GM19324 (cell line): Measurements from ENCODE around the gene RNF157.
"Not testable (repeated sequence)": the region's sequence is repeated elsewhere in the genome, so short reads cannot be mapped to it uniquely, and the experiment has no call there.

Experiments
- ATAC-seq: cut with Tn5 transposase; IDR thresholded peaks from one replicate; pipeline ENCODE4 v1.9.1; 2021; ENCODE audit warnings: mild to moderate bottlenecking, moderate library complexity; ENCODE audit not compliant: unreplicated experiment, low FRiP score

Gene RNF157

DNA sequence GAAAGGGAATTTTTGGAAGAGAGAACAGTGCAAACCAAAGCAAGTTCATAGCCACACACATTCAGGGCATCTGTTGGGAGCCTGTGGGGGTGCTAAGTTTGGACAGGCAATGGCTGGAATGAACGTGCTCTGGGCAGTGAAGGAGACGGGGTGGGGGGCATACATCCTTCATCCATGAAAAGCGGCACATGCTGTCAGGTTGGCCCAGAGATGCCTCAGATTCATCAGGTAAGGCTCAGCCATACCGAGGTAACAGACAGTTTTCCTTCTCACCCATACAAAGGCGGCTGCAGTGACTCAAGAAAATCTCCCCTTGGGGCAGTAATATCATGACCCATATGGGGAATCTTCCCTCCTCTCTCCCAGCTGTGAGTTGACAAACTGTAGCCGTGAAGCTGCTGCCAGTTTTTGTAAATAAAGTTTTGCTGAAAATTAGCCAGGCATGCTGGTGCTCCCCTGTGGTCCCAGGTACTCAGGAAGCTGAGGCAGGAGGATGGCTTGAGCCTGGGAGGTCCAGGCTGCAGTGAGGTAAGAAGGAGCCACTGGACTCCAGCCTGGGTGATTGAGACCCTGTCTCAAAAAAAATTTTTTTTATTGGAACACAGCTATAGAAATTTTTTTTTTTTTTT is 15.6 kb upstream of the RNF157 start:
- no peak for ATAC-seq

DNA sequence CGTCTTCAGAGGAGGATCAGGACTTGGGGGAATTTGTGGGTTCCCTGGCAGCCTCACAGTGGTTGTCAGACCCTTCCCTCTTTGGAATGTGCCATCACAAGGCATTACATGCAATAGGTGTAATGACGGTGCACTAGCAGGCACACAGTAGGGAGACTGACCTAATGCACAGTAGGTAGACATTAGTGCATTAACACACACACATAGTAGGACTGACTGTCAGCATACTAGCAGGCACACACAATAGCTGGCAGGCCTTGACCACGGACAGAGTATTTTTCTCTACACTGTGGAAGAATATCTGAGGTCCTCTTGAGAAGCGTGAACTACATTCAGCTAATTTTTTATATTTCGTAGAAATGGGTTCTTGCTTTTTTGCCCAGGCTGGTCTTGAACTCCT is 14.0 kb upstream of the RNF157 start:
- ATAC-seq, result no peak

DNA sequence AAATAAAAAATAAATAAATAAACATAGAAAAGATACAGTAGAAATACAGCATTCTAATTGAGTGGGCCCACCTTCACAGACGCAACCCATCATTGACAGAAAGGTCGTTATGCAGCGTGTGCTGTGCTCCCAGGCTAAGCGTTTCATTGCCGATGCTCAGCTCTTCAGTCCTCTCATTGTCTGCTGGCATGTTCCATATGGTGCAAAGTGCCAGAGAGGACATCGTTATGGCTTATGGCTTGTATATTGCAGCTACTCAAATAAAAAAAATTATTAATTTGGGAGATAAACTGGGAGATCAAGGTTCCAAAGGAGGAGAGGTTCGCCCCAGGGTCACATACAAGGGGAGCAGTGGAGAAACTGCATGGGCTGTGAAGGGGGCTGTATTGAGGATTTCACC is 13.5 kb upstream of the RNF157 start:
- ATAC-seq, result no peak

DNA sequence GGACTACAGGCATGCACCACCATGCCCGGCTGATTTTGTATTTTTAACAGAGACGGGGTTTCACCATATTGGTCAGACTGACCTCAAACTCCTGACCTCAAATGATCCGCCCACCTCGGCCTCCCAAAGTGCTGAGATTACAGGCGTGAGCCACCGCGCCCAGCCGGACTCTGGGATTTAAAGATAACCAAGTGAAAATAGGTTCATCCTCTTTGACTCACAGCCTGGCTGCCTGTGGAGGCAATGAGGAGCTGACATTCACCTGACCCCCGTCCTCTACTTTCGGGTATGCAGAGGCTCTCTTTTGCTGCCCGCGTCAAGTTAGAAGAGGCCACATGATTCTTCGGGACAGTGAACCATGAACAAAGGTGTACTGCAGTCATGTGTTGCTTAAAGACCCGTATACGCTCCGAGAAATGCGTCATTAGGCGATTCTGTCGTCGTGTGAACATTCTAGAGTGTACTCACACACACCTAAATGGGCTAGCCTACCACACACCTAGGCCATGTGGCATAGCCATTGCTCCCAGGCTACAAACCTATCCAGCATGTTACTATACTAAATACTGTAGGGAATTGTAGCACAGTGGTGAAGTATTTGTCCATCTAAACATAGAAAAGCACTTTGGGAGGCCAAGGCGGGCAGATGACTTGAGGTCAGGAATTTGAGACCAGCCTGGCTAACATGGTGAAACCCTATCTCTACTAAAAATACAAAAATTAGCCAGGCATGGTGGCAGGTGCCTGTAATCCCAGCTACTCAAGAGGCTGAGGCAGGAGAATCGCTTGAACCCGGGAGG is 12.9 kb upstream of the RNF157 start:
- not testable (repeated sequence) for ATAC-seq

DNA sequence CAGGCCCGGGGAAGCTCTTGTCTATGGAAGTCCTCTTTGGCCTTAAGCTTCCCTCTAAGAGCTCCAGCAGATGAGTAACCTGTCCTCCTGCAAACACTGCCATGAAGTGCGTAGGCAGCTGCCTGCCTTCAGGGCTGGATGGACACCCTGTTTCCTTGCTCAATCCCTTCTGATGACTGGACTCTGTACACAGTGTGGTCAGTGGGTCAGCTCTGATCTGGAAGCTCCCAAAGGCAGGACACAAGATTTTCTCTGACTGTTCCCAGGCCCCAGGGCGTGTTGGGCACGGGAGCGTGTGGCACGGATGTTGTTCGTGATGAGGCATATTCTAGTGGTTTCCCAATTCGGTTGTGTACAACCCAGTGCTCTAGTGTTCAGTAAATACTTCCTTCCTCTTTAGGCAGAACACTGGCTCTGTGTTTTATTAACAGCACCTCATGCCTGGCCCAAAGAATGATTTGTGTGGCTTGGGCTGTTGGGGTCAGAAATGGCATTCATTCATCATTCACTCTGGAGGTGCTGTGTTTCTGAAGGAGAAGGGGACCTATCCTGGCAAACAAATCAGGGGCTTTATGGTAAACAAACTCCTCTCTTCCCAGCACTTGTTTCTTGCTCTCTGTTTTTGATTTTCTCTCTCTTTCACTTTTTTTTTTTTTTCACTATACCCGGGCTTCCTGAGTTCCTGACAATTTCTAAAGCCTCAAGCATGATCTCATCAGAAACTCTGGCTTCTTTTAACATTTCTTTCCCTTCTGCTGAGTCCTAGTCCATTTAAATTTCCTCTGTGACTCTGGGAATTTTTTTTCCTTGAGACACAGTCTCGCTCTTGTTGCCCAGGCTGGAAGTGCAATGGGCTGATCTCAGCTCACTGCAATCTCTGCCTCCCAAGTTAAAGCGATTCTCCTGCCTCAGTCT is 12.0 kb upstream of the RNF157 start:
- no peak for ATAC-seq

DNA sequence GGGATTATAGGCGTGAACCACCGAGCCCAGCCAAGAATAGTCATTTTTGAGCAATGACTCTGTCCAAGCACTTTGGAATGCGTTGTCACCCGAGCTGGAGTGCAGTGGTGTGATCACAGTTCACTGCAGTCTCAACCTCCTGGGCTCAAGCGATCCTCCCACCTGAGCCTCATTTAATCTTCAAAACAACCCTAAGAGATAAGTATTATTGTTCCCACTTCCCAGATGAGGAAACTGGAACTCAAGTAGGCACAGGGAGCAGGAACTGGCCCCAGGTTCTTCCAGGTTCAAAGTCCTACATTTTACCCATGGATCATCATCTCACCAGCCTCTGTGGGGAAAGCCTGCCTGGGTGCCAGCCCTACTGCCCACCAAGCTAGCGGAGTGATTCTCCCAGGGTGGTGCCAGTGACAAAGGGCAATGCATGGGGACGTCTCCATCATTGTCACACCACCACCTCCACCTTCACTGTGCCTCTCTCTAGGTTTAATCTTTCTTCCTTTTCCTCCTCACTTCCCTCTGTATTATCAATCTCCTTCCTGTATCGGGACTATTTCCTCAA is 11.3 kb upstream of the RNF157 start:
- no peak for ATAC-seq

DNA sequence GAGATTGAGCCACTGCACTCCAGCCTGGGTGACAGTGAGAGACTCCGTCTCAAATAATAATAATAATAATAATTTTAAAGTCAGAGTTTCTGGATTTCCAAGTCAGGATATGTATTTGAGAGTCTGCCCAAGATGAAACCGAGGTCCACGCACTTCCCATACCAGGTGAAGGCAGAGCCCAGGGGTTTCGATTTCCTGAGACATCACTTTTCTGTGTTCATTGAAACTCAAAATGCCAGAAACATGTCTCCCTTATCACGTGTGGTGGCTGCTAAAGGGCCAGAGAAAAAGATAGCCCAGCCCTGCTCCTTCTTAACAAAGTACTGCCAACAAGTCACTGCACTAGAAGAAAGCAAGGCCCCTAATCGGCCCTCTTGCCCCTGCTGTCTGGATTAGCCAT is 9.8 kb upstream of the RNF157 start:
- no peak for ATAC-seq

DNA sequence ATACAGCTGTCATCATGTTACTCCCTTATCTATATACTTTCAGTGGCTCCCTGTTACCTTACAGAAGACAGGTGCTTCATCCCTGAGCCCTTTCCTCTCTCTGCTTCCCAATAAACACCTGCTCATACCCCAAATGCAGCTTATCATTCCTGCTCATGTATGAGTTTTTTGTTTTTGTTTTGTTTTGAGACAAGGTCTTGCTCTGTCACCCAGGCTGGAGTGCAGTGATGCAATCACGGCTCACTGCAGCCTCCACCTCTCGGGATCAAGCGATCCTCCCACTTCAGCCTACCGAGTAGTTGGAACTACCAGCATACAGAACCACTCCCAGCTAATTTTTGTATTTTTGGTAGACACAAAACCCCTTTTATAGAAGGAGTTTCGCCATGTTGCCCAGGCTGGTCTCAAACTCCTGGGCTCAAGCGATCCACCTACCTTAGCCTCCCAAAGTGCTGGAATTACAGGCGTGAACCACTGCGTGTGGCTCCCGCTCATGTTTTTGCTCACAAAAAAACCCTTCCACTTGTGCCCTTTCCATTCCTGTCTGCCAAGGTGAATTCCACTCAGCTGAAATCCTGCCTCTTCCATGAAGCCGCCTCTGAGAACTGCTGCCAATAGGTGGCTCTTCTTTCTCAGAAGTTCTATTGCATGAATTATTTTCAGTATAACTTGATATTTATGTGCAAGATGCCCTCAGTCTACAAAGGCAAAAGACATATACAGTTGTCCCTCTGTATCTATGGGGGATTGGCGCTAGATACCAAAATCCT is 7.9 kb upstream of the RNF157 start:
- ATAC-seq, result no peak

DNA sequence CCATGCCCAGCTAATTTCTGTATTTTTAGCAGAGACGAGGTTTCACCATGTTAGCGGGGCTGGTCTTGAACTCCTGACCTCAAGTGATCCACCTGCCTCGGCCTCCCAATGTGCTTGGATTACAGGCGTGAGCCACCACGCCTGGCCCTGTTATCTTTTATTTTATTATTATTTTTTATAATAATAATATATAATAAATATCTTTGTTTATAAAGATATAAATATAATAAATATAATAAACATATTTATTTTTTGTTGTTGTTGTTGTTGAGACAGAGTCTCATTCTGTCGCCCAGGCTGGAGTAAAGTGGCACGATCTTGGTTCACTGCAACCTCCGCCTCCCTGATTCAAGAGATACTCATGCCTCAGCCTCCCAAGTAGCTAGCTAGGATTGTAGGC is 7.0 kb upstream of the RNF157 start:
- ATAC-seq, result no peak

DNA sequence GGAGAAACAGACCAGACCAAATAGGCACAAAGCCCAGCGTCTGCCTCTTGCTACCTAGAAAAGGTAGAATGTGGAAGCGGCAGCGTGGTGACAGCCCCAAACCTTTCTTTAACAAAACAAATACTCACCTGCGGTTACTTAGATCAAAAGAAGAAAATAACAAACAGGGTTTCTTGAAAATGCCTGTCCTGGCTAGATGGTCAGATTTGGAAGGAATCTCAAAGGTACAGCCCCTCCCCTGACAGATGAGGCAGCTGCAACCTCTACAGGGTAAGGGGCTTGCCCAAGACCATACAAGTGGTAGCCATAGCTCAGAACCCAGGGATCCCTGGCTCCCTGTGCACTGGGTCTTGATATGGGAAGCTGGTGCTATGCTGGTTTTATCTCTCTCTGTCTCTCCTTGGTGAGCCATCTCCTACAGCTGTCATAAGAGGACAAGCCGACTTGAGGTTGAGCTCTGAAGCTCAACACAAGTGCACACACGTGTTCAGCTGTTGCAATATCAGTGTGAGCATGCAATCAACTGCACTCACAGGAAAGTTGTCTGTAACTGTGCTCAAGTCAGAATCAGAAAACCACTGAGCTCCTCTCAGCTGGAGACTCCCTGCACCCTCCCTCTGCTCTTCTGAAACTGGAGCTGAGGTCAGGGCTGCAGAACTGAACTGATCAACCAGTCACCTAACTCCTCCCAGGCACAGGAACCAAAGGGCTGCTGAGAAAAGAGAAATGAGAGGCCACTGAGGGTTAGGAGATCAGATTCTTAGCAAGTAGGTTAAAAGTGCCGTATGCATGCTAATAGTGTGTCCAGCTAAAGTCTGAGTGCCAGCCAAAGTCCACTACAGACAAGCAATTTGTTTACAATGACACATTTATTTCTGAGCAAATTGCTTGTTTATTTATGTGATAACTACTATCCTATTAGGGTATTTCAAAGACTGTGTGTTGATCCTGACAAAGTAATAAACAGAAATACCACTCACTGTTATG is 6.1 kb upstream of the RNF157 start:
- peak; percentile 89 for ATAC-seq

DNA sequence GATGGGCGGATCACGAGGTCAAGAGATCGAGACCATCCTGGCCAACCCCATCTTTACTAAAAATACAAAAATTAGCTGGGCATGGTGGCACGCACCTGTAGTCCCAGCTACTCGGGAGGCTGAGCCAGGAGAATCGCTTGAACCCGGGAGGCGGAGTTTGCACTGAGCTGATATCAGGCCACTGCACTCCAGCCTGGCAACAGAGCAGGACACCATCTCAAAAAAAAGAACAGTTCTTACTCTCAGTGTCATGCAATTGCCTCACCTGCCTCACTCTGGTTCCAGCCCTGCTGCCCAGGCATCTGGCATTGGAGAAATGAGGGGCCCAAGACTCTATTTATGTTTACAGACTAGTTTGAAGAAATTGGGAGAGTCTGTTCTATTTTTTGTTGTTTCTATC is 4.4 kb upstream of the RNF157 start:
- not testable (repeated sequence) for ATAC-seq

DNA sequence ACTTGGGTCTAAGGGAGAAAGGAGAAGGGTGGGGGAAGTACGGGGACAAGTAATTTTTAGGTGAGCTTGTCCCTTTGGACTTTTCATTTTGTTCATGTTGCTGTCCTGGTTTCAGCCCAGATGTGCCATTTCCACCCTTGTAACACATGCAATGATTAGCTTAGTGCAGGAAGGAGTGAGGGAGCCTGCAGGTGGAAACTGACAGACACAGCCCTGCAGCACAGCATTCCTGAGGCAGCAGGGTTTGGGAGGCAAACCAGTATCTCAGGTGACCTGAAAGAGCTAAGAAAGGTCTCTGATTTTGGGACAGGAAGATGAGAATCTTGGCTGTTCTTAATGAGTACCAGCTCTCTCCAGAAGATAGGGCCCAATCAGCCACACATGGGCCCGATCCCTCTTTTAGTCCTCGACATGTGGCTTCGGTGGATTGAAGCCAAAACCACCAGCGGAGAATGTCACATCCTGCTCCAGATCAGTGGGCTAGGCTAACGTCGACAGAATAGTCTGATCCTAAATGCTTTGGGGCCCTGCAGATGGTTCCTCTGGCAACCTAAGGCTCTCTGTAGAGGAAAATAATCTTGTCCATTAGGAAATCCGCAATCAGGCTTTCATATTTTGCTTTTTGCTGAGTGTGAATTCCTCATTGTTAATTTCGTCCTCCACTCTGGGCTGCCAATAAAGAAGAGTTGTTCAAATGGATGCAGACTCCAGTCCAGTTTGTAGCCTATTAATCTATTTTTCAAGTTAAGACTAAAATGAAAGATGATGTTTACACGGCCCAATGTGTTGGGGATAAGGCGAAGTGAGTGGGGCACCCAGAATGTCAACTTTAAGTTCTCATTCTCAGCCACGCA is 3.8 kb upstream of the RNF157 start:
- no peak for ATAC-seq

DNA sequence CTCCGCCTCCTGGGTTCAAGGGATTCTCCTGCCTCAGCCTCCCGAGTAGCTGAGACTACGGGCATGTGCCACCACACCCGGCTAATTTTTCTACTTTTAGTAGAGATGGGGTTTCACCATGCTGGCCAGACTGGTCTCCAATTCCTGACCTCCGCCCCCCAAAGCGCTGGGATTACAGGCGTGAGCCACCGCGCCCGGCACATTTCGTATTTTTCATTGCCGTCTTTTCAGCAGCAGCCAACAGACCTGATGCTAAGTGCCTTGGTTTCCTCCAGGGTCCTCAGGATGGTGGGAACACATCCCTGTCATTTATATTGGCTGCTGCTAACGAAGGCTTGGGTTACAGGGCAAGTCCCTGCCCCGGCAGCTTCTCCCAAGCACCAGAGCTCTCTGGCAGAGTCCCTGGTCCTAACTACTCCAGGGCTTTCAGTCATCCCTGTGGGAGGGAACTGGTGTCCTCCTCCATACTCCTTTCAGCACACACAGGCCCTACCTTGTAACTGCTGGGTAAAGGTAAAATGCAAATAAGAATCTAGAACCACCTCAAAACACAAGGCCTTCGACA is 1.5 kb upstream of the RNF157 start:
- ATAC-seq, result no peak

DNA sequence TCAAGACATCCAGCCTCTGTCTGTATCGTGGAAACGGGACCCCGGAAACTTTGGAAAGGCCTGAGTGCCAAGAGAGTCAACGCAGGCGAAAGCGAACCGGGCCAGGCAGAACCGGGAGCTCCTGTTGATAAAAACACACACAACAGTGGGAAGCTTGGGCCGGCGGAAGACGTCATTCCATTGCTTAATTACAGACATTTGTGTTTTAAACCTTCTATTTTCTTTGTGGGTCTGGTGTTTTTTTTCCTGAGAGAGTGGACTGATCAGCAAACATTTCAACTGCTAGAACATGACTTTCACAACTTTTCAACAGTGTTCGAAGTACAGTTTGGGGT is 878 bp upstream of the RNF157 start:
- no peak for ATAC-seq

DNA sequence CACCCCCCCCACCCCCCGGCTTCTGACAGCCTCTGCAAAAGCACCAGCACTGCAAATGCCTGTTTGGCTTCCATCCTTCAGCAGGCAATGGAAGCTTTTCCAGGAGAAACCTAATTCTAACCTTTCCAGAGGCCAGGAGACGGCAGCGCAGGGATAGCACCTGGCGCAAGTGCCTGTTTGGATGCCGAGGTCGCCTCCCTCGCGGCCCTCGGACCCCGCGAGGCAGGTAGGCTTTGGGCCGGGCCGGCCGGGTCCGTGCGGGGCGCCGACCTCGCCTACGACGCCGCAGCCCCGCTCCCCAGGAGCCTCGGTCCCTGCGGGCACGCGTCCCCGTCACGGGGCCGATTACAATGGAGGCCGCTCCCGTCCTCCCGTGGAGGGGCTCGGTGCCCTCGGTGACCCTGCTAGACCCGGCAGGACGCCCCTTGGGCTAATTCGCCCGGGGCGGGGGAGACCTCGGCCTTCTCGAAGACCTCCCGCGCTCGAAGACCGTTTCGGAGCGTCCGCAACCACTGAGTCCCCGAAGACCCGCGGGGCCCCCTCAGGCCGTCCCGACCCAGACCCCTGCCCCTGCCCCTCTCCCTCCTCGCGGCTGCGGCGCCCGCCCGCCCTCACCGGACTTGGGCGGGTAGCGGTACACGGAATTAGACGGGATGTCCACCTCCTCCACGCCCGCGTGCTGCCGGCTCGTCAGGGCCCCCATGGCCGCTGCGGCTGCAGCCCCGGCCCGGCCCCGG is 587 bp downstream of the RNF157 start:
- ATAC-seq, result peak; percentile 16

DNA sequence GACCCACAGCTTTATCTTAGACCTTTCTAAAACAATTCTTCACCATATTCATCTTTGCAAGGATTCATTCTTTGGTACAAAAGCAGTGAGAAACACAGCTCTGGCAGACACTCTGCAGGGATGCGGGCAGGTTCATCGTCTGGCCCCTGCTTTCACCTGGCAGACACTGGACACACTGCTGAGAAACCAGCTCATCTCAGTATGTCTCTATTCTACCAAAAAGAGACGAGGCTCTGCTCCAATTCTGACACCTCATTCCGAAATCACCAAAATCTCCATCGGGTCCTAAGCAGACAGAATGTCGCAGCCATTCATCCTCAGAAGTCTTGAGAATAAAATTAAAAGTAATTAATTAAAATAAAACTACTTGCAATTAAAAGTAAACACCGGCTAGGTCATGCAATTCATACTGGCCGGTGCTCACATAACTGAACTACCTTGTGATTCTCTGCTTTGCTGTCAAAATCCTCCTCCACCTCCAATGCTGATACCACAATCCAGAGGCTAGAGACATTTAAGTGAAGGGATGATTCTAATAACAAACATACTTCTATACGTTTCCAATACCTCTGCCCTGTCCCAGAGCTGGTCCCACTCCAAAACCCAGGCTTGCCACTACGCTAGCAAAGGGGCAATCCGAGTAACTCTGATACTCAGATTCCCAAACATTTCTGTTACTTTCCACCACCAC is 1.3 kb downstream of the RNF157 start:
- ATAC-seq, result no peak

DNA sequence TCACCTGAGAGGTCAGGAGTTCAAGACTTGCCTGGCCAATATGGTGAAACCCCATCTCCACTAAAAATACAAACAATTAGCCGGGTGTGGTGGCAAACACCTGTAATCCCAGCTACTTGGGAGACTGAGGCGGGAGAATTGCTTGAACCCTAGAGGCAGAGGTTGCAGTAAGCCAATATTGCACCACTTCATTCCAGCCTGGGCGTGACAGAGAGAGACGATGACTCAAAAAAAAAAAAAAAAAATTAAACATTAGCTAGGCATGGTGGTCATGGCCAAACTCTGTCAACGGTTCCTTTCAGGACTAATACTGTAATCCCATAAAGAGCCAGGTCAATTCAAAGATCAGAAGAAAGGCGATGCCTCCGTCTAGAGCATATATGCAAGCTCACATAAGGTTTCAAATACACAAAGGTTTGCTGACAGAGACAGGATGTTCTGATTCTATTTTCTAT is 2.4 kb downstream of the RNF157 start:
- ATAC-seq, result no peak
